ENCODE measurements around the gene PCDH15.

PCDH15 gene

DNA sequence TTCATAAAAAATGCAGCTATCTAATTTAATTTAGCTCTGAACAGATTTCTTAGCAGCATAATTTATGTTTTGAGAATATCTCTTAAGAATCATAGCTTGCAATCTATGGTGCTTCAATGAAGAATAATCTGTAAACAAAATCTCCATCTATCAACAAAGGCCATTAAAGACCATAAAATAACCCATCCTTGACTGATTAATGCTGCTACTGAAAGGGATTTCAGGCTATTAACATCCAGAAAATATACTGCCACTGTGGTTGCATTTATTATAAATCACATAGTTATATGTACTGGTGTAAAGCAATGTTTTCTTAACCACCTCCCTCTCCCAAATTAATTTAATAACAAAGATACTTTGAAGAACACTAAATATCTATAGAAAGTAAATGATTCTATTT is 191.6 kb downstream of the PCDH15 start:
- DNase-seq (ENCODE audit: extremely low spot score) = no peak
- TF ChIP-seq L3MBTL2 (conservative IDR thresholded peaks at IDR 0.05) (no peak), LEF1 (IDR thresholded peaks at IDR 0.05; ENCODE audit: borderline replicate concordance) (no peak), CTBP1 (IDR thresholded peaks at IDR 0.05; ENCODE audit: borderline replicate concordance) (0 out of 2 replicates have a peak, but pooled peaks have one; percentile 41)
- ChIA-PET POLR2A (no interaction called here), CTCF (no interaction called here)

DNA sequence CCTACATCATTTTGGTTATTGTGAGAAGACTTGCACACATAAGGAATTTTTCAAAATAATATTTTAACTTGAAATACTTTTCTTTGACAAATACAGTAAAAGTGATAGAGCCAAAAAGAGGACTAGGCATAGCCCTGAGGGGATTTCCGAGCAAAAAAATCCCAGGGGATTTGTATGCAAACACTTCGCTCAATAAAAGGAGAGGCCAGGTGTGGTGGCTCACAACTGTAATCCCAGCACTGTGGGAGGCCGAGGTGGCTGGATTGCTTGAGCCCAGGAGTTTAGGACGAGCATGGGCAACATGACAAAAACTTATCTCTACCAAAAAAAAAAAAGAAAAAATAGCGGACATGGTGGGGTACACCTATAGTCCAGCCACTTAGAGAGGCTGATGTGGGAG is 193.0 kb downstream of the PCDH15 start:
- ChIA-PET POLR2A (no interaction called here), CTCF (no interaction called here)
- no peak for DNase-seq (ENCODE audit: extremely low spot score)

DNA sequence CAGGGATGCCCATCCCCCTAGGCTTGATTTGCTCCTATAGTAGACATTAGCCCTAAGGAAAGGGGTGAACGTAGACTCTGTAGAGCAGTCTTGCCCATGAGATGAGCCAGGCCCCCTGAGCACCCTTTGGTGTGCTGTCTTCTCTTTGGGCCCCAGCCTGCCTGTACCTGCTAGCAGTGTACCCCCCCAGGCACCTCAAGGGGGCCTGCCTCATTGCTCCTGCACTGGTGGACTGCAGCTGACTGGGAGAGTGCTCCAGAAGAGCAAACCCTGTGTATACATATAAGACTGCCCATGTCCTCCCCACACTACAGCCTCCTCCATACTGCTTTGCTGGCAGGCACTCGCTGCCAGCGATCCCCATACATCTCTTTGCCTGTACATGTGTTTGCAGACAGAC is 206.7 kb downstream of the PCDH15 start:
- ChIA-PET CTCF (no interaction called here), POLR2A (no interaction called here)
- TF ChIP-seq CTBP1 (IDR thresholded peaks at IDR 0.05; ENCODE audit: borderline replicate concordance) (no peak), NFRKB (IDR thresholded peaks at IDR 0.05) (no peak), ELF4 (IDR thresholded peaks at IDR 0.05) (no peak), FOXM1 (IDR thresholded peaks at IDR 0.05; ENCODE audit: borderline replicate concordance) (no peak), FOXA1 (IDR thresholded peaks at IDR 0.05) (no peak), TARDBP (IDR thresholded peaks at IDR 0.05) (no peak), ZNF384 (IDR thresholded peaks at IDR 0.05) (no peak), L3MBTL2 (conservative IDR thresholded peaks at IDR 0.05) (no peak), LEF1 (IDR thresholded peaks at IDR 0.05; ENCODE audit: borderline replicate concordance) (no peak)
- TF ChIP-seq, protein P1, sequence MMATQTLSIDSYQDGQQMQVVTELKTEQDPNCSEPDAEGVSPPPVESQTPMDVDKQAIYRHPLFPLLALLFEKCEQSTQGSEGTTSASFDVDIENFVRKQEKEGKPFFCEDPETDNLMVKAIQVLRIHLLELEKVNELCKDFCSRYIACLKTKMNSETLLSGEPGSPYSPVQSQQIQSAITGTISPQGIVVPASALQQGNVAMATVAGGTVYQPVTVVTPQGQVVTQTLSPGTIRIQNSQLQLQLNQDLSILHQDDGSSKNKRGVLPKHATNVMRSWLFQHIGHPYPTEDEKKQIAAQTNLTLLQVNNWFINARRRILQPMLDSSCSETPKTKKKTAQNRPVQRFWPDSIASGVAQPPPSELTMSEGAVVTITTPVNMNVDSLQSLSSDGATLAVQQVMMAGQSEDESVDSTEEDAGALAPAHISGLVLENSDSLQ (IDR thresholded peaks at IDR 0.05) = no peak
- DNase-seq (ENCODE audit: extremely low spot score) = no peak

More for the DNA sequence above, 193.0 kb downstream of the PCDH15 start:
- TF ChIP-seq CTBP1 (IDR thresholded peaks at IDR 0.05; ENCODE audit: borderline replicate concordance) = no peak
- TF ChIP-seq LEF1 (IDR thresholded peaks at IDR 0.05; ENCODE audit: borderline replicate concordance) = no peak
- no peak for TF ChIP-seq ARNT (IDR thresholded peaks at IDR 0.05)
- TF ChIP-seq TARDBP (IDR thresholded peaks at IDR 0.05) = no peak
- TF ChIP-seq, protein P1 (IDR thresholded peaks at IDR 0.05) = no peak
- TF ChIP-seq HDGF (IDR thresholded peaks at IDR 0.05; ENCODE audit: borderline replicate concordance) = no peak
- TF ChIP-seq L3MBTL2 (conservative IDR thresholded peaks at IDR 0.05) = no peak
- TF ChIP-seq FOXA1 (IDR thresholded peaks at IDR 0.05) = no peak

DNA sequence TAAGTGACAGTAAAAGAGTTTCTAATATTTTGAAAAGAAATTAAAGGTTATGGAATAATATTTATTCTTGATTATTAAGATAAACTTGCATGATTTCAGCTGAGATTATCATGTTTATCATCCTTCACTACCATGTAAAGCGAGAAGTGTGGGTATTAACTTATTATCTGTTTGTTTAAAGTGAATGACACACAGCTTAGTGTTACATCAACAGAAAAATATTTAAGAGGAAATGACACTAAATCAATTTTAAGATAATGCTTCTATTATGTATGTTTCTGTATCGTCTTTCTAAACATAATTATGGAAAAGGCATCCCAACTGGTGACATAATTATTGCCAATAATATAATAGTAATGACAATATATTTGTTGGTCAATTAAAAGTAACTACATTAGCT is 213.1 kb downstream of the PCDH15 start:
- DNase-seq (ENCODE audit: extremely low spot score) = no peak
- ChIA-PET CTCF (no interaction called here), POLR2A (no interaction called here)
- no peak for TF ChIP-seq TARDBP (IDR thresholded peaks at IDR 0.05)
- no peak for TF ChIP-seq CTBP1 (IDR thresholded peaks at IDR 0.05; ENCODE audit: borderline replicate concordance)
- no peak for TF ChIP-seq FOXA1 (IDR thresholded peaks at IDR 0.05)
- no peak for TF ChIP-seq ELF4 (IDR thresholded peaks at IDR 0.05)
- TF ChIP-seq ARNT (IDR thresholded peaks at IDR 0.05) = no peak

DNA sequence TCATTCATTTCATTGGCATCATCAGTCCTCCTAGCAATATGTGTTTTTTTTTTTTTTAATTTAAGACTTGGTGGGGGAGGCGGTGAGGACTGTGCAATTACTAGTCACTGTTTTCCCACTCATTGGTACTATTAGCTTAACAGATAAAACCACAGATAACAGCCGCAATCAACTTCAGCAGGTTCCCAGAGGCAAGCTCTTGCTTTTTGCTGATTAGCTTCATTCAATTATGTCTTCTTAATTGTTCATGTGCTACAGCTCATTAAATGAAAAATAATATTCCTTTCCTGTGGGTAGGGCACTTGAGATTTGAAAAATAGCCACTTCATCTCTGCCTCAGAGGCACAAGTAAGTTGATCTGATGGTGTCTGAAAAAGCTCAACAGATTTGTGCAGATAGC is 215.5 kb downstream of the PCDH15 start:
- no peak for TF ChIP-seq BHLHE40 (IDR thresholded peaks at IDR 0.05; ENCODE audit: borderline replicate concordance)
- TF ChIP-seq TARDBP (IDR thresholded peaks at IDR 0.05) = no peak
- TF ChIP-seq NFRKB (IDR thresholded peaks at IDR 0.05) = no peak
- no peak for TF ChIP-seq CTBP1 (IDR thresholded peaks at IDR 0.05; ENCODE audit: borderline replicate concordance)
- no peak for TF ChIP-seq SP1 (IDR thresholded peaks at IDR 0.05)
- no peak for TF ChIP-seq FOXM1 (IDR thresholded peaks at IDR 0.05; ENCODE audit: borderline replicate concordance)
- no peak for TF ChIP-seq FOXK2 (IDR thresholded peaks at IDR 0.05)
- TF ChIP-seq SUZ12 (IDR thresholded peaks at IDR 0.05) = no peak
- no peak for TF ChIP-seq ZNF384 (IDR thresholded peaks at IDR 0.05)
- TF ChIP-seq FOXA1 (IDR thresholded peaks at IDR 0.05) = no peak
- TF ChIP-seq L3MBTL2 (conservative IDR thresholded peaks at IDR 0.05) = no peak
- TF ChIP-seq ELF4 (IDR thresholded peaks at IDR 0.05) = no peak
- no peak for TF ChIP-seq ARNT (IDR thresholded peaks at IDR 0.05)
- TF ChIP-seq LEF1 (IDR thresholded peaks at IDR 0.05; ENCODE audit: borderline replicate concordance) = no peak
- TF ChIP-seq, protein P1 (IDR thresholded peaks at IDR 0.05) = no peak
- no peak for TF ChIP-seq HDGF (IDR thresholded peaks at IDR 0.05; ENCODE audit: borderline replicate concordance)
- POLR2A ChIA-PET = no interaction called here
- no peak for DNase-seq (ENCODE audit: extremely low spot score)
- CTCF ChIA-PET = interaction anchor here (0.6 kb wide), 1 partner anchor 9 kb away, joined by 3 read pairs; no protein-coding TSS in a partner anchor

DNA sequence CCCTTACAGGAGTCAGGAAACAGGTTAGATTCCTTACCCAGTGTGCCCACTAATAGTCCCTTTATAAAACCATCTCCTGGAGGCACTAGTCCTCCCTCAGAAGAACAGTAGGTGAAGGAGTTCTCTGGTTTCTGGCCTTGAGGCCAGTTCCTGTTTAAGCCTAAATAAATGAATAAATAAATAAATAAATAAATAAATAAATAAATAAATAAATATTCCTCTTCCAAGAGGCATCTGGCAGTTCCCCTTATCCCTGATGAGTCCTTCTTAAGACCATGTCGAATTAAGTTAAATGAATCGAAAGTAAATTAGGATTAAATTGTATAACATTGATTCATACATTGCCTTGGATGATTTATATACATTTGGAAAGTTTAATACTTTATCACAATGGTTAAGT is 223.3 kb downstream of the PCDH15 start:
- ChIA-PET CTCF (no interaction called here), POLR2A (no interaction called here)
- no peak for DNase-seq (ENCODE audit: extremely low spot score)
- TF ChIP-seq ELF4 (IDR thresholded peaks at IDR 0.05) (no peak), FOXM1 (IDR thresholded peaks at IDR 0.05; ENCODE audit: borderline replicate concordance) (no peak), LEF1 (IDR thresholded peaks at IDR 0.05; ENCODE audit: borderline replicate concordance) (no peak), FOXK2 (IDR thresholded peaks at IDR 0.05) (no peak), ZNF384 (IDR thresholded peaks at IDR 0.05) (no peak), TARDBP (IDR thresholded peaks at IDR 0.05) (no peak), ARNT (IDR thresholded peaks at IDR 0.05) (no peak), SUZ12 (IDR thresholded peaks at IDR 0.05) (no peak), SP1 (IDR thresholded peaks at IDR 0.05) (no peak), NFRKB (IDR thresholded peaks at IDR 0.05) (no peak), FOXA1 (IDR thresholded peaks at IDR 0.05) (no peak), BHLHE40 (IDR thresholded peaks at IDR 0.05; ENCODE audit: borderline replicate concordance) (no peak), CTBP1 (IDR thresholded peaks at IDR 0.05; ENCODE audit: borderline replicate concordance) (no peak), HDGF (IDR thresholded peaks at IDR 0.05; ENCODE audit: borderline replicate concordance) (no peak), L3MBTL2 (conservative IDR thresholded peaks at IDR 0.05) (no peak)
- TF ChIP-seq, protein P1 (IDR thresholded peaks at IDR 0.05) = no peak

All from HEK293T (cell line).